HCT116 (cell line): ENCODE results near the gene P3H3. TPM values are rescaled to one million over a fixed set of nuclear protein-coding genes. Genes with fewer than 3 reads are reported as not detected.
"Not testable (repeated sequence)": the region's sequence is repeated elsewhere in the genome, so short reads cannot be mapped to it uniquely, and the experiment has no call there.

Source experiments
- ATAC-seq: fragments of 200-7000 bp; cut with Tn5 transposase; 2 replicates; pipeline ENCODE4 v1.9.1; 2020; ENCODE audit warnings: mild to moderate bottlenecking, moderate library complexity
- BruUV-seq: library from RNA; stranded (reverse); fragments of 400-500 nt; replicated peaks from 2 replicates; lab custom pipeline; 2021; lab: Mats Ljungman, UMichigan
- CTCF ChIA-PET: fragments of 300-600 bp; sonication (Branson Sonifier 250); formaldehyde crosslinking; loops from one replicate; lab custom pipeline; 2021; ENCODE audit warnings: antibody characterized with exemption; lab: Charles Lee
- POLR2A ChIA-PET: fragments of 300-600, 350-600 bp; sonication (Branson Sonifier 250); formaldehyde crosslinking; loops from one replicate; lab custom pipeline; 2021; ENCODE audit warnings: antibody characterized with exemption; lab: Charles Lee
- RAD21 ChIA-PET, 2 experiments: fragments of 300-600 bp; sonication (Branson Sonifier 250); formaldehyde crosslinking; loops; one replicate each; lab custom pipeline; 2023; ENCODE audit warnings: low total read pairs in 2 of 2; ENCODE audit not compliant: uncharacterized antibody in 2 of 2, unreplicated experiment in 2 of 2, low non-redundant PET in 1 of 2; lab: Charles Lee
- DNase-seq: peaks from one replicate; pipeline ENCODE4 v3.0.0-alpha.2; 2010; ENCODE audit warnings: low read depth, low spot score
- H2AFZ ChIP-seq: fragments of 200-600 bp; shearing (Covaris generic), sonication (generic); 2 replicates; pipeline ENCODE4 v1.6.1; 2017; ENCODE audit warnings: low read depth, mixed run types, mixed read lengths, antibody characterized with exemption, low read length; ENCODE audit not compliant: poor library complexity, severe bottlenecking
- H3K27ac ChIP-seq: 2 replicates; pipeline ENCODE4 v1.5.1; 2012; ENCODE audit warnings: low read depth, low read length
- H3K27me3 ChIP-seq: fragments of 200-600 bp; sonication (generic); 2 replicates; pipeline ENCODE4 v1.6.1; 2016; ENCODE audit warnings: mixed run types, low read length, mixed read lengths; ENCODE audit not compliant: insufficient read depth
- H3K36me3 ChIP-seq, 2 experiments: fragments of 200-500 bp in 1 of 2; fragments of 200-600 bp in 1 of 2; sonication (Bioruptor generic) in 1 of 2; sonication (generic) in 1 of 2; 2 replicates each; pipeline versions ENCODE4 v1.5.1 to v1.6.1; 2014 to 2016; ENCODE audit warnings: low read length in 2 of 2, inconsistent platforms in 1 of 2, mixed read lengths in 1 of 2, mixed run types in 1 of 2; ENCODE audit not compliant: insufficient read depth in 2 of 2, control insufficient read depth in 1 of 2
- H3K4me1 ChIP-seq, 2 experiments: fragments of 200-600 bp in 1 of 2; sonication (generic) in 1 of 2; 2 replicates each; pipeline versions ENCODE4 v1.5.1 to v1.6.1; 2012 to 2017; ENCODE audit warnings: low read length in 2 of 2, inconsistent platforms in 1 of 2, mild to moderate bottlenecking in 1 of 2, mixed read lengths in 1 of 2, mixed run types in 1 of 2, moderate library complexity in 1 of 2; ENCODE audit not compliant: insufficient read depth in 2 of 2, control insufficient read depth in 1 of 2
- H3K4me2 ChIP-seq: fragments of 200-600 bp; sonication (generic); 2 replicates; pipeline ENCODE4 v1.6.1; 2017; ENCODE audit warnings: mixed run types, low read length, mixed read lengths
- H3K4me3 ChIP-seq, 2 experiments: fragments of 200-600 bp in 1 of 2; sonication (generic) in 1 of 2; replicated peaks in 1 of 2; 2 replicates each; pipeline ENCODE4 v1.5.1; 2011 to 2016; ENCODE audit warnings: low read length in 2 of 2, control low read depth in 1 of 2, low read depth in 1 of 2, mild to moderate bottlenecking in 1 of 2, mixed read lengths in 1 of 2, mixed run types in 1 of 2
- H3K79me2 ChIP-seq: fragments of 200-600 bp; sonication (generic); 2 replicates; pipeline ENCODE4 v1.6.1; 2017; ENCODE audit warnings: mild to moderate bottlenecking, mixed run types, low read length, moderate library complexity, mixed read lengths; ENCODE audit not compliant: insufficient read depth
- H3K9ac ChIP-seq: fragments of 200-600 bp; sonication (generic); 2 replicates; pipeline ENCODE4 v1.6.1; 2016; ENCODE audit warnings: low read length, mixed read lengths
- H3K9me2 ChIP-seq: fragments of 200-600 bp; sonication (generic), shearing (Covaris generic); 2 replicates; pipeline ENCODE4 v1.6.1; 2017; ENCODE audit warnings: mixed run types, mild to moderate bottlenecking, moderate library complexity; ENCODE audit not compliant: insufficient read depth
- H3K9me3 ChIP-seq, 2 experiments: fragments of 200-500 bp in 1 of 2; fragments of 200-600 bp in 1 of 2; sonication (Bioruptor generic) in 1 of 2; sonication (generic) in 1 of 2; 2 replicates each; pipeline ENCODE4 v1.6.1; 2014 to 2017; ENCODE audit warnings: low read length in 2 of 2, mixed read lengths in 2 of 2, inconsistent platforms in 1 of 2, low read depth in 1 of 2, mild to moderate bottlenecking in 1 of 2, mixed run types in 1 of 2, moderate library complexity in 1 of 2; ENCODE audit not compliant: control insufficient read depth in 1 of 2, insufficient read depth in 1 of 2
- H4K20me1 ChIP-seq: fragments of 200-600 bp; sonication (generic), shearing (Covaris generic); 2 replicates; pipeline ENCODE4 v1.6.1; 2017; ENCODE audit warnings: mixed run types, mild to moderate bottlenecking, moderate library complexity; ENCODE audit not compliant: insufficient read depth
- CBX3 ChIP-seq: IDR thresholded peaks from 2 replicates; pipeline ENCODE4 v1.6.1; 2012; ENCODE audit warnings: low read depth
- ELF1 ChIP-seq: IDR thresholded peaks from 2 replicates; pipeline ENCODE4 v1.6.1; 2012; ENCODE audit warnings: low read depth, borderline replicate concordance
- EZH2phosphoT487 ChIP-seq: fragments of 200-600 bp; IDR thresholded peaks from 2 replicates; pipeline ENCODE4 v1.6.1; 2018; ENCODE audit warnings: antibody characterized with exemption, borderline replicate concordance
- POLR2AphosphoS5 ChIP-seq: IDR thresholded peaks from 2 replicates; pipeline ENCODE4 v1.6.1; 2011; ENCODE audit warnings: mild to moderate bottlenecking, low read depth, low read length, moderate library complexity
- TCF7L2 ChIP-seq: IDR thresholded peaks from 2 replicates; pipeline ENCODE4 v1.7.0; 2011; ENCODE audit warnings: borderline replicate concordance, inconsistent platforms; ENCODE audit not compliant: insufficient read depth, insufficient read length; ENCODE audit errors: extremely low read depth
- intact Hi-C: fragments of 100-400 bp; cut with micrococcal nuclease; formaldehyde crosslinking; loops from 2 replicates; pipeline ENCODE4 v1.10.0; 2022
- total RNA-seq: library from RNA; stranded (reverse); gene quantifications from one replicate; pipeline ENCODE4 v1.2.1, GENCODE V29; 2021; ENCODE audit not compliant: unreplicated experiment
- TF ChIP-seq, protein P1 (sequence below): IDR thresholded peaks from 2 replicates; pipeline ENCODE4 v1.6.1; 2012; ENCODE audit warnings: low read depth
- TF ChIP-seq, protein P2 (sequence below): IDR thresholded peaks from 2 replicates; pipeline ENCODE4 v1.6.1; 2012
- TF ChIP-seq, protein P3 (sequence below), 3 experiments: fragments of 200-600 bp in 1 of 3; sonication (generic) in 1 of 3; IDR thresholded peaks in 2 of 3; conservative IDR thresholded peaks in 1 of 3; 2 replicates each; pipeline ENCODE4 v1.5.1; 2012 to 2017; ENCODE audit warnings: low read depth in 2 of 3, low read length in 2 of 3, antibody characterized with exemption in 1 of 3, borderline replicate concordance in 1 of 3, control low read depth in 1 of 3, mild to moderate bottlenecking in 1 of 3, mixed read lengths in 1 of 3, mixed run types in 1 of 3, moderate library complexity in 1 of 3; ENCODE audit not compliant: insufficient read depth in 1 of 3

The P3H3 gene
- total RNA-seq, 1 experiment from 2014 or later = 32.2 TPM

DNA sequence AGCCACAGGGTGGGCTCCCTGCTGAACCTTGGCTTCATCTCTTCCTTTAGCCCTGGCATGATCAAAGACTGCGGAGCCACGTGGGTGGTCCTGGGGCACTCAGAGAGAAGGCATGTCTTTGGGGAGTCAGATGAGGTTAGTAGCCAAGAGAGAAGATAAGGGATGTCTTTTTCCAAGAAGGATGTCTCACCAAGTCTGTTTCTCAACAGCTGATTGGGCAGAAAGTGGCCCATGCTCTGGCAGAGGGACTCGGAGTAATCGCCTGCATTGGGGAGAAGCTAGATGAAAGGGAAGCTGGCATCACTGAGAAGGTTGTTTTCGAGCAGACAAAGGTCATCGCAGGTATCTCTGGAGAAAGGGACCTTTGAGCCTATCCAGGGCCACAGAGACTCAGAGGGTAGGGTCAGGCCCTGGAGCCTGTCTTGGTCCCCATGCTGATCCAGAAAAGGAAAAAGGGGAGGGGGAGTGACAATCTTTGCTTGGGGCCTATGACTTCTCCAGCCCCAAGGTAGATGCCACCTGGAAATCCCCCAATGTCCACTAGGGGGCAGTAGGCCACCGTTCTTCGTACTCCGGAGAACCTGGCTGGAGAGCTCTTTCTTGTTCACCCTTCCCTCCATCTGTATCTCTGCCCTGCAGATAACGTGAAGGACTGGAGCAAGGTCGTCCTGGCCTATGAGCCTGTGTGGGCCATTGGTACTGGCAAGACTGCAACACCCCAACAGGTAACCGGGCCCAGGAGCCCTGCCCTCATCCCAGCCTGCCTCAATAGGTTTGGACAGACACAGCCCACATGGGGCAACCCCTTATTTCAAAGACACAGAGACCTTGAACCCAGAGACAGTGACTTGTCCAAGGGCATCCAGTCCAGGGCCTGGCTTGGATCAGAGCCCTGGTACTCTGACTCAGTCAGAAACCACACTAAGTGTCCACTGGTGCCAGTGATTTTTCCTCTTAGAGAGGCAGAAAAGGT is 41.1 kb downstream of the P3H3 start:
- Histone ChIP-seq H3K9me3 (no peaks in the 10 kb centered on the region), H4K20me1 (peaks cover 12% of the 10 kb centered on the region; the same call in 1 of the 2 replicates), H3K27ac (peak overlapping the region; percentile 96), H3K4me2 (peak overlapping the region; percentile 92), H3K79me2 (peaks cover 57% of the 10 kb centered on the region), H3K27me3 (no peaks in the 10 kb centered on the region), H3K9ac (peak overlapping the region; percentile 99), H3K4me1 (peaks cover 35 to 68% of the 10 kb centered on the region in 2 experiments), H3K4me3 (peak overlapping the region; percentile 97 to 99), H3K36me3 (peaks cover 12 to 36% of the 10 kb centered on the region in 2 experiments; a peak in 3 of 4 replicates), H2AFZ (no peak overlapping the region), H3K9me2 (no peaks in the 10 kb centered on the region)
- ChIA-PET RAD21 (interaction anchor here in 1 of 2 experiments (1.3 kb wide), 1 partner anchor 77 kb away, joined by 4 read pairs; no protein-coding TSS in a partner anchor), POLR2A (interaction anchor here (0.7 to 10.9 kb wide), 15 partner anchors 10 to 239 kb away, joined by 3 to 186 read pairs (median 5); partner anchors contain the start of genes C12orf57, CDCA3, MLF2 and P3H3), CTCF (interaction anchor here (0.6 to 2.9 kb wide), 21 partner anchors 8 to 243 kb away, joined by 3 to 26 read pairs (median 4); partner anchors contain the start of genes C12orf57, C1RL, CDCA3 and COPS7A)
- TF ChIP-seq, protein P1, sequence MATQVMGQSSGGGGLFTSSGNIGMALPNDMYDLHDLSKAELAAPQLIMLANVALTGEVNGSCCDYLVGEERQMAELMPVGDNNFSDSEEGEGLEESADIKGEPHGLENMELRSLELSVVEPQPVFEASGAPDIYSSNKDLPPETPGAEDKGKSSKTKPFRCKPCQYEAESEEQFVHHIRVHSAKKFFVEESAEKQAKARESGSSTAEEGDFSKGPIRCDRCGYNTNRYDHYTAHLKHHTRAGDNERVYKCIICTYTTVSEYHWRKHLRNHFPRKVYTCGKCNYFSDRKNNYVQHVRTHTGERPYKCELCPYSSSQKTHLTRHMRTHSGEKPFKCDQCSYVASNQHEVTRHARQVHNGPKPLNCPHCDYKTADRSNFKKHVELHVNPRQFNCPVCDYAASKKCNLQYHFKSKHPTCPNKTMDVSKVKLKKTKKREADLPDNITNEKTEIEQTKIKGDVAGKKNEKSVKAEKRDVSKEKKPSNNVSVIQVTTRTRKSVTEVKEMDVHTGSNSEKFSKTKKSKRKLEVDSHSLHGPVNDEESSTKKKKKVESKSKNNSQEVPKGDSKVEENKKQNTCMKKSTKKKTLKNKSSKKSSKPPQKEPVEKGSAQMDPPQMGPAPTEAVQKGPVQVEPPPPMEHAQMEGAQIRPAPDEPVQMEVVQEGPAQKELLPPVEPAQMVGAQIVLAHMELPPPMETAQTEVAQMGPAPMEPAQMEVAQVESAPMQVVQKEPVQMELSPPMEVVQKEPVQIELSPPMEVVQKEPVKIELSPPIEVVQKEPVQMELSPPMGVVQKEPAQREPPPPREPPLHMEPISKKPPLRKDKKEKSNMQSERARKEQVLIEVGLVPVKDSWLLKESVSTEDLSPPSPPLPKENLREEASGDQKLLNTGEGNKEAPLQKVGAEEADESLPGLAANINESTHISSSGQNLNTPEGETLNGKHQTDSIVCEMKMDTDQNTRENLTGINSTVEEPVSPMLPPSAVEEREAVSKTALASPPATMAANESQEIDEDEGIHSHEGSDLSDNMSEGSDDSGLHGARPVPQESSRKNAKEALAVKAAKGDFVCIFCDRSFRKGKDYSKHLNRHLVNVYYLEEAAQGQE = no peak
- TF ChIP-seq TCF7L2 (no peak), POLR2AphosphoS5 (peak; percentile 33; the same call in 1 of the 2 replicates), EZH2phosphoT487 (no peak), ELF1 (no peak), CBX3 (no peak)
- TF ChIP-seq, protein P2, sequence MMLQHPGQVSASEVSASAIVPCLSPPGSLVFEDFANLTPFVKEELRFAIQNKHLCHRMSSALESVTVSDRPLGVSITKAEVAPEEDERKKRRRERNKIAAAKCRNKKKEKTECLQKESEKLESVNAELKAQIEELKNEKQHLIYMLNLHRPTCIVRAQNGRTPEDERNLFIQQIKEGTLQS = no peak
- TF ChIP-seq, protein P3, sequence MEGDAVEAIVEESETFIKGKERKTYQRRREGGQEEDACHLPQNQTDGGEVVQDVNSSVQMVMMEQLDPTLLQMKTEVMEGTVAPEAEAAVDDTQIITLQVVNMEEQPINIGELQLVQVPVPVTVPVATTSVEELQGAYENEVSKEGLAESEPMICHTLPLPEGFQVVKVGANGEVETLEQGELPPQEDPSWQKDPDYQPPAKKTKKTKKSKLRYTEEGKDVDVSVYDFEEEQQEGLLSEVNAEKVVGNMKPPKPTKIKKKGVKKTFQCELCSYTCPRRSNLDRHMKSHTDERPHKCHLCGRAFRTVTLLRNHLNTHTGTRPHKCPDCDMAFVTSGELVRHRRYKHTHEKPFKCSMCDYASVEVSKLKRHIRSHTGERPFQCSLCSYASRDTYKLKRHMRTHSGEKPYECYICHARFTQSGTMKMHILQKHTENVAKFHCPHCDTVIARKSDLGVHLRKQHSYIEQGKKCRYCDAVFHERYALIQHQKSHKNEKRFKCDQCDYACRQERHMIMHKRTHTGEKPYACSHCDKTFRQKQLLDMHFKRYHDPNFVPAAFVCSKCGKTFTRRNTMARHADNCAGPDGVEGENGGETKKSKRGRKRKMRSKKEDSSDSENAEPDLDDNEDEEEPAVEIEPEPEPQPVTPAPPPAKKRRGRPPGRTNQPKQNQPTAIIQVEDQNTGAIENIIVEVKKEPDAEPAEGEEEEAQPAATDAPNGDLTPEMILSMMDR (IDR thresholded peaks at IDR 0.05 in 2 of 3, conservative IDR thresholded peaks at IDR 0.05 in 1 of 3; ENCODE audit: borderline replicate concordance in 1 of 3, insufficient read depth in 1 of 3, low read depth in 2 of 3, low read length in 2 of 3) = peak in 2 of 3 experiments; percentile 80 to 90; a peak in 4 of 6 replicates
- no TSS peak for BruUV-seq
- ATAC-seq (no peak), DNase-seq (peak; percentile 64)
- intact Hi-C loops = loop anchor here (1.0 to 5.0 kb wide), 3 partner anchors 58 to 768 kb away; partner anchors contain the start of genes ATN1 and C12orf57

DNA sequence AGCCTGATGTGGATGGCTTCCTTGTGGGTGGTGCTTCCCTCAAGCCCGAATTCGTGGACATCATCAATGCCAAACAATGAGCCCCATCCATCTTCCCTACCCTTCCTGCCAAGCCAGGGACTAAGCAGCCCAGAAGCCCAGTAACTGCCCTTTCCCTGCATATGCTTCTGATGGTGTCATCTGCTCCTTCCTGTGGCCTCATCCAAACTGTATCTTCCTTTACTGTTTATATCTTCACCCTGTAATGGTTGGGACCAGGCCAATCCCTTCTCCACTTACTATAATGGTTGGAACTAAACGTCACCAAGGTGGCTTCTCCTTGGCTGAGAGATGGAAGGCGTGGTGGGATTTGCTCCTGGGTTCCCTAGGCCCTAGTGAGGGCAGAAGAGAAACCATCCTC is 42.1 kb downstream of the P3H3 start:
- peaks cover 57% of the 10 kb centered on the region for H3K79me2 ChIP-seq
- H3K9me2 ChIP-seq, H3K9ac ChIP-seq, H3K9me3 ChIP-seq, H3K27me3 ChIP-seq, RAD21 ChIA-PET, DNase-seq, ATAC-seq, BruUV-seq, H2AFZ ChIP-seq, H3K4me3 ChIP-seq: not testable (repeated sequence)
- H3K27ac ChIP-seq = peak overlapping the region; percentile 96
- ChIA-PET CTCF (interaction anchor here (0.5 to 4.1 kb wide), 5 partner anchors 9 to 242 kb away, joined by 3 to 30 read pairs (median 7); partner anchors contain the start of genes CDCA3 and USP5), POLR2A (interaction anchor here (0.6 to 10.9 kb wide), 3 partner anchors 18 to 74 kb away, joined by 7 to 186 read pairs (median 106); partner anchors contain the start of genes C12orf57, CDCA3, RNU7-1 and USP5)
- peaks cover 12% of the 10 kb centered on the region; the same call in 1 of the 2 replicates for H4K20me1 ChIP-seq
- peak overlapping the region; percentile 92; the same call in 1 of the 2 replicates for H3K4me2 ChIP-seq
- peaks cover 35 to 68% of the 10 kb centered on the region in 2 experiments for H3K4me1 ChIP-seq
- H3K36me3 ChIP-seq = peaks cover 8 to 36% of the 10 kb centered on the region in 2 experiments; a peak in 2 of 4 replicates
- intact Hi-C loops = loop anchor here (5.0 kb wide), 2 partner anchors 57 to 767 kb away; partner anchors contain the start of gene ATN1
